GM12864 (cell line): ENCODE data around the gene EFNB2.

Experiments
- DNase-seq: peaks from one replicate; pipeline ENCODE4 v3.0.0-alpha.2; 2011; ENCODE audit warnings: low read depth
- H3K4me3 ChIP-seq: 2 replicates; pipeline ENCODE4 v1.5.1; 2011; ENCODE audit warnings: mild to moderate bottlenecking, low read depth, low read length, control low read depth
- TF ChIP-seq, protein P1 (sequence below): IDR thresholded peaks from 2 replicates; pipeline ENCODE4 v1.5.1; 2011; ENCODE audit warnings: low read depth, mild to moderate bottlenecking, moderate library complexity, low read length, control low read depth, inconsistent platforms; ENCODE audit errors: missing control alignments

EFNB2 gene

DNA sequence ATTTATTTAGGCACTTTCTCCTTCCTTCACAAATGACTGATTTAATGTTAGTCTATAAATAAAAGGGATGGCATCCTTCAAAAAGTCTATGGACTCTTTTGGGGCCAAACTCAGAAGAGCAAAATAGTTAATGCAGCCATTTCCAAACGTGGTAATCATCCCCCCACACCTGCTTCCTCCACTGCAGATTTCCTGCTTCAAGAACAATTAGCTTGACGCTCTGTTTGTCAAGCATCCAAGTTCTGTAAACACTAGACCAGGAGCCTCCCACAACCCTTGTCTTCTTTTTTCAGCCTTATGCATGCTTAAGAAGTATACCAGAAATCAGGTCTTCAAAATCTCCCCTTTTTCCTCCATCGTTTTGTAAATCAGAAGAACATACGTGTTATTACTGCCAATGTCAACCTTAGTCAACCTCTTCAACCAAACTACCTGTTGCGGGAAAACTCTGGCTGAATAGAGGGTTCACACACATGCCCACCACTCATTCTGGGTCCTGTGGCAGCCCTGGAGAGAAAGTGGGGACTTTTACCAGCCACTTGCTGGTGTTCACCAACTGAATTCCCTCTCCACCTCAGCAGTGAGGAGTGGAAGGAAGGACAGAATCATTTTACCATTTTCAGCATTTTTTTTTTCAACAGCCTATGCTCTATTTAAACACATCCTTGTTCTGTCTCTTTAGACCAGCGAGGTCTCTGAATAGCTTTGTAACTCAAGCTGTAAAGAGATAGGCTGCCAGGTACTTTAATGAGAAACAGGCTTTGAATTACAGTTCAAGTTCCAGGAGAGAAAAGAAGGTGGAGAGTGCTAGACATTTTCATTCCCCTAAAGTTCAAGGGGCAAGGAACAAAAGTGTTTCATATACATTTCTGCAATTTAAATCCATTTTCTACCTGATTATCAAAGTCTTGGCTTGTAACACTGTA lies 39.1 kb downstream of the EFNB2 start:
- no peak for DNase-seq
- TF ChIP-seq, protein P1, sequence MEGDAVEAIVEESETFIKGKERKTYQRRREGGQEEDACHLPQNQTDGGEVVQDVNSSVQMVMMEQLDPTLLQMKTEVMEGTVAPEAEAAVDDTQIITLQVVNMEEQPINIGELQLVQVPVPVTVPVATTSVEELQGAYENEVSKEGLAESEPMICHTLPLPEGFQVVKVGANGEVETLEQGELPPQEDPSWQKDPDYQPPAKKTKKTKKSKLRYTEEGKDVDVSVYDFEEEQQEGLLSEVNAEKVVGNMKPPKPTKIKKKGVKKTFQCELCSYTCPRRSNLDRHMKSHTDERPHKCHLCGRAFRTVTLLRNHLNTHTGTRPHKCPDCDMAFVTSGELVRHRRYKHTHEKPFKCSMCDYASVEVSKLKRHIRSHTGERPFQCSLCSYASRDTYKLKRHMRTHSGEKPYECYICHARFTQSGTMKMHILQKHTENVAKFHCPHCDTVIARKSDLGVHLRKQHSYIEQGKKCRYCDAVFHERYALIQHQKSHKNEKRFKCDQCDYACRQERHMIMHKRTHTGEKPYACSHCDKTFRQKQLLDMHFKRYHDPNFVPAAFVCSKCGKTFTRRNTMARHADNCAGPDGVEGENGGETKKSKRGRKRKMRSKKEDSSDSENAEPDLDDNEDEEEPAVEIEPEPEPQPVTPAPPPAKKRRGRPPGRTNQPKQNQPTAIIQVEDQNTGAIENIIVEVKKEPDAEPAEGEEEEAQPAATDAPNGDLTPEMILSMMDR, result no peak
- H3K4me3 ChIP-seq, result no peak overlapping the region

DNA sequence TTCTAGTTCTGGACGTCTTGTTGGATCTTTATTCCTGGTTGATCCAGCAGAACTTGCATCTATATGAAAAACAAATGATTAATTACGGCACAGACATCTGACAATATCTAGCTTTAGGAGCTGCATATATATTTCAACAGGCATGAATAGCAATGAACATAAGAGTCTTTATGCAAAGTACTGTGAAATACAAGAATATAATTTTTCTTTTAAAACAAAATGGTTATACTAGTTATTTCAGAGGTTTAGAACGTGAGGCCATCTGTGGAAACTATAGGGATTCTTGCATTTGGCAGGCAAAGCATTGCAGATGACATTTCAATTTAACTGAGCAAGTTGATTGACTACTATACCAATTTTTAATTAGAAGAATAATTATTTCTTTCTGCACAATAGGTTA lies 40.5 kb downstream of the EFNB2 start:
- TF ChIP-seq, protein P1, result no peak
- no peak overlapping the region for H3K4me3 ChIP-seq
- no peak for DNase-seq

DNA sequence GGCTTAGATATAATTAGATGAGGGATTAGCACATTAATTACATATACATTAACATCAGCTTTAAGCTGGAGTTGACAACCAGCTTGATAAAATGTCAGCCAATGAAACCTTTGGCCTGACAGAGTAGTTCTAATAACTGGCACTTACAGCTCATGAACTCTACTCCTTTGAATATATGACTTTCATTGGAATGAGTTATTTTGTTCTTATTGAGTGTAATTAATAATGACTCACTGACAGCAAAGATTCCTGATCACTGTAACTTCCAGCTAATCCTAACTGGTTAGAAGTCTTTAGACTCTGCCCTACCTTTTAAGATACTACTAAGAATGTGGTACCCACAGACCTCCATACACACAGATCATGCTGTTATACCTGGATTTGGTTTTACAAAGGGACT lies 41.0 kb downstream of the EFNB2 start:
- H3K4me3 ChIP-seq, result no peak overlapping the region
- DNase-seq, result no peak
- TF ChIP-seq, protein P1, result no peak

GRCh38 chr13:106493533-106494220 lies 41.8 kb downstream of the EFNB2 start:
- TF ChIP-seq, protein P1, result no peak
- H3K4me3 ChIP-seq, result no peak overlapping the region
- no peak for DNase-seq

DNA sequence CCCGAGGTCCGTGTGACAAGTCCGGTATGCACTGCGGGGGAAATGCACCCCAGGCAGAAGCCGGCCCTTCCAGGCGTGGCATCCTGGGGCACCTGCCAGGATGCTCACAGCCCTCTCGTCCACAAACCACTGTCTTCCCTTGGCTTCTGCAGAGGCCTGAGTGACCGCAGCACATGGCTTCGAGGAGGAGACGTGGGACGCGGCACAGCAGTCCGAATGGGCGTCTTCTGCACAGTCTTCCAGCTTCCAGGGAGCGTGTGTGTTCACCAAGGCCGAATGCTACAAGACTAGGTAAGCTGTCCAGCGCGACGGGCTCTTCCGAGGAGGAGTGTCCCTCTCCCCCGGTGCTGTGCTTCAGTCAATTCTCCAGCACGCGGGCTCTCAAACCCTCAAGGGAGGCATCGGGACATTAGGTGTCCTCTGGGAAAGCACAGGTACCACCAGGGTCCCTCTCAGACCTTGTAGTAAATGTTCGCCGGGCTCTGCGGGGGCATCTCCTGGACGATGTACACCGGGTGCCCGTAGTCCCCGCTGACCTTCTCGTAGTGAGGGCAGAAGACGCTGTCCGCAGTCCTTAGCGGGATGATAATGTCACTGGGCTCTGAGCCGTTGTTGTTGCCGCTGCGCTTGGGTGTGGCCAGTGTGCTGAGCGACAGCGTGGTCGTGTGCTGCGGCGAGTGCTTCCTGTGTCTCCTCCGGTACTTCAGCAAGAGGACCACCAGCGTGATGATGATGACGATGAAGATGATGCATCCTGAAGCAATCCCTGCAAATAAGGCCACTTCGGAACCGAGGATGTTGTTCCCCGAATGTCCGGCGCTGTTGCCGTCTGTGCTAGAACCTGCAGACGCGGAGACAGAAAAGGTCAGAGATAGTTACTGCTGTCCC lies 42.6 kb downstream of the EFNB2 start:
- TF ChIP-seq, protein P1, result no peak
- no peak overlapping the region for H3K4me3 ChIP-seq
- DNase-seq, result no peak

DNA sequence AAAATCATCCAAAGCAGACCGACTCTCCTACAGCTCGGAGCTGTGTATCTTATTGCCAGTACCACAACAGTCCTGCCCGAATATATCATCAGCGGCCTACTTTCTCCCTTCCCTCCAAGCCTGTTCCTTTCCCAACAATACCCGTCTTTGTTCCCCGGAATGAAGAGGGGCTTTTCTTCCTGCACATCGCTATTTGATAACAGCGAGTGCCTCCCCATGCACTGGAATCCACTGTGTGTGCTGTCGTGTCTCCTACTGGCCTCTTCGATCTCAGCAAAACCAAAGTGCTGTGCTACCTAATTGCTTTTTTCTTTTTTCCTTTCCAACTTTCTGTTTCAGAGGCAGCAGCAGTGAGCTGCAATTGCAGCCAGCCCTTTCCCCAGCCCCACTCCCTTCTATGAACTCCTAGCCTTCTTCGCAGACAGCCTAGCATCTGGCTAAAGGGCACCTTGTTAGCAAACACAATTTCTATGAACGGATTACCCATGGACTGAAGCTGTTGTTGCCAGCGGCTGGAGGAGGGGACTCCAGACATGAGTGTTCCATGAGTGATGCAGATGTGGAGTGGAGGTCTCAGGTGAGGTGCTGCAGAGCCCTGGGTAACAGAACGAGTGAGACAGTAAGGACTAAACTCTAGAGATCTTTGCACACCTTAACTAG lies 43.4 kb downstream of the EFNB2 start:
- TF ChIP-seq, protein P1, result no peak
- H3K4me3 ChIP-seq, result no peak overlapping the region
- DNase-seq, result no peak
